Measurements from ENCODE around the gene IGFBP2. TPM values are rescaled to one million over a fixed set of nuclear protein-coding genes. Genes with fewer than 3 reads are reported as not detected.
A peak's percentile ranks its signal among the peaks of the same experiment; 100 is the strongest.

IGFBP2 gene
- total and polyA plus RNA-seq, 8 donors = 106 to 636 (median 296) TPM

- TF ChIP-seq POLR2AphosphoS5 (IDR thresholded peaks at IDR 0.05) (no peak), POLR2A (IDR thresholded peaks at IDR 0.05) (no peak), EP300 (IDR thresholded peaks at IDR 0.05) (no peak), CTCF (IDR thresholded peaks at IDR 0.05) (no peak)
- peak overlapping the region; percentile 62 to 77 (median 71) for H3K4me3 ChIP-seq
Observed at GRCh38 chr2:216635701-216636550, 2.7 kb downstream of the IGFBP2 start.

DNA sequence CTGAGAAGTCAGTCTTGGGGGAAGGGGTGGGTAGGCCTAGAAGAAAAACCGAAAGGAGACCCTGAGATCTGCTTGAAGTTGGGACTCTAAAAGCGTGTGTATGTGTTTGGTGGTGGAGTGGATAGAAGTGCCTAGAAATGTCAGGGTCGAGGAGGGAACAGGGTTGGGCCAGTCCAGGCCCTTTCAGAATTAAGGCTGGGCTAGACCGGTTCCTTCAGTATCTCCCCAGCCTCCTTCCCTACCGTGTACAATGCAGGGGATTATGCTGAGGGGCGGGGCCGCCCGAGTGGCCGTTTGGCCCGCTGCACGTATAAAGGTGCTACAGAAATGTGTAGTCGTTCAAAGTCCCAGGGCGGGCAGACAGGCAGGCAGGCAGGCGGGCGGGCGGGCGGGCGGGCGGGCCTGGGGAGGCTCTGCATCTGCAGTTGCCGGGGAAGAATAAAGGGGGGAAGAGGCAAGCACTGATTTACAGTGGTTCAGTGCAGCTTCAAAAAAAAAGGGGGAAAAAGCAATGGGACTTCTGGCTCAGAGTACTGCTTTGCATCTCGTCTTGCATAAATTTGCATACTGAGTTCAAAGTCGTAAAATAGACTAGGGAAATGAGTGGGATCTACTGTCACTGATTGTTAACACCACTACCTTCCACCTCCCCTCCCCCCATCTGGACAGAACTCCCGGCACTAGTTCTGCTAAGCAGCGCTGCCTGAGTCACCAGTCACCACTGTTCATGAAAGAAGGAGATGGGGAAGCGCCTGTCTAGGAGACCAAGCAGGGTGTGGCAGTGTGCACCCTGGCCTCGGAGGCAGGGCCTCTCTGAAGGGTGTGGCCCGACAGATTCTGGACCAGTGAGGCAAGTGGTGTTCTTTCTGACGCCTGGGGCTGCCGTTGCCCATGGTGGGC is 3.6 kb downstream of the IGFBP2 start:
- Histone ChIP-seq H3K27me3 (peaks cover 0 to 58% (median 5%) of the 10 kb centered on the region in 3 donors), H3K36me3 (peaks cover 0 to 12% (median 5%) of the 10 kb centered on the region in 4 donors), H3K4me1 (peaks cover 24 to 74% (median 58%) of the 10 kb centered on the region in 4 donors), H3K27ac (peak overlapping the region; percentile 77 to 88 (median 85)), H3K9me3 (no peaks in the 10 kb centered on the region), H3K4me3 (peak overlapping the region; percentile 62 to 77 (median 71))
- intact Hi-C loops (cut with DNase I; ENCODE audit: low total_unique reads) = no loop called here
- 18 to 32% (median 24%) methylated on average over 28 to 29 of the region's 29 CpGs for WGBS, 5 donors
- TF ChIP-seq EP300 (IDR thresholded peaks at IDR 0.05) = no peak
- no peak for TF ChIP-seq POLR2A (IDR thresholded peaks at IDR 0.05)
- peak; percentile 24 to 72 (median 65) for TF ChIP-seq POLR2AphosphoS5 (IDR thresholded peaks at IDR 0.05)
- peak; percentile 84 to 94 for DNase-seq

More at GRCh38 chr2:216635701-216636550, 2.7 kb downstream of the IGFBP2 start:
- WGBS, 5 donors = 25 to 38% (median 29%) methylated on average over 18 of the region's 18 CpGs
- intact Hi-C loops (cut with DNase I; ENCODE audit: low total_unique reads) = no loop called here
- Histone ChIP-seq H3K27ac (peak overlapping the region; percentile 77 to 88 (median 85)), H3K27me3 (peaks cover 0 to 58% (median 5%) of the 10 kb centered on the region in 3 donors), H3K9me3 (no peaks in the 10 kb centered on the region), H3K36me3 (peaks cover 0 to 8% (median 4%) of the 10 kb centered on the region in 4 donors), H3K4me1 (peaks cover 24 to 74% (median 57%) of the 10 kb centered on the region in 4 donors)
- DNase-seq = peak; percentile 46 to 82

GRCh38 chr2:216637472-216637871 is 4.3 kb downstream of the IGFBP2 start:
- peak overlapping the region; percentile 77 to 88 (median 85) for H3K27ac ChIP-seq
- peak overlapping the region in 2 of 4 donors; percentile 62 to 68 for H3K4me3 ChIP-seq
- H3K9me3 ChIP-seq = no peaks in the 10 kb centered on the region
- no peak for TF ChIP-seq EP300 (IDR thresholded peaks at IDR 0.05)
- no peak for TF ChIP-seq CTCF (IDR thresholded peaks at IDR 0.05)
- TF ChIP-seq POLR2A (IDR thresholded peaks at IDR 0.05) = no peak
- no peak for TF ChIP-seq POLR2AphosphoS5 (IDR thresholded peaks at IDR 0.05)
- peaks cover 0 to 12% (median 5%) of the 10 kb centered on the region in 4 donors for H3K36me3 ChIP-seq
- H3K4me1 ChIP-seq = peaks cover 24 to 69% (median 56%) of the 10 kb centered on the region in 4 donors
- no peak for DNase-seq
- intact Hi-C loops (cut with DNase I; ENCODE audit: low total_unique reads) = no loop called here
- 28 to 46% (median 37%) methylated on average over 3 of the region's 3 CpGs for WGBS, 5 donors
- H3K27me3 ChIP-seq = peaks cover 0 to 53% (median 5%) of the 10 kb centered on the region in 3 donors

GRCh38 chr2:216643986-216644659 is 10.9 kb downstream of the IGFBP2 start:
- no peak for TF ChIP-seq CTCF (IDR thresholded peaks at IDR 0.05)
- TF ChIP-seq POLR2AphosphoS5 (IDR thresholded peaks at IDR 0.05) = peak in 1 of 3 donors; percentile 8
- DNase-seq = peak; percentile 70 to 77
- 20 to 26% (median 21%) methylated on average over 5 of the region's 5 CpGs for WGBS, 5 donors

More at GRCh38 chr2:216643986-216644659, 10.9 kb downstream of the IGFBP2 start:
- peaks cover 0 to 12% (median 5%) of the 10 kb centered on the region in 4 donors for H3K36me3 ChIP-seq
- peak overlapping the region; percentile 76 to 88 (median 87) for H3K27ac ChIP-seq
- no peaks in the 10 kb centered on the region for H3K9me3 ChIP-seq
- no peaks in the 10 kb centered on the region for H3K27me3 ChIP-seq
- H3K4me3 ChIP-seq = no peak overlapping the region
- intact Hi-C loops (cut with DNase I; ENCODE audit: low total_unique reads) = no loop called here
- peaks cover 32 to 77% (median 60%) of the 10 kb centered on the region in 4 donors for H3K4me1 ChIP-seq

Measured in stomach (tissue), 9 donors.